NCI-H2029 treated with DMSO at 0.1 percent for 48 hours (cell line): ENCODE results near the gene WWC2.
"Not testable (repeated sequence)": the region's sequence is repeated elsewhere in the genome, so short reads cannot be mapped to it uniquely, and the experiment has no call there.

ENCODE experiments used
- DNase-seq: peaks from one replicate; lab custom pipeline; 2025; lab: John Stamatoyannopoulos, UW

WWC2 gene

DNA sequence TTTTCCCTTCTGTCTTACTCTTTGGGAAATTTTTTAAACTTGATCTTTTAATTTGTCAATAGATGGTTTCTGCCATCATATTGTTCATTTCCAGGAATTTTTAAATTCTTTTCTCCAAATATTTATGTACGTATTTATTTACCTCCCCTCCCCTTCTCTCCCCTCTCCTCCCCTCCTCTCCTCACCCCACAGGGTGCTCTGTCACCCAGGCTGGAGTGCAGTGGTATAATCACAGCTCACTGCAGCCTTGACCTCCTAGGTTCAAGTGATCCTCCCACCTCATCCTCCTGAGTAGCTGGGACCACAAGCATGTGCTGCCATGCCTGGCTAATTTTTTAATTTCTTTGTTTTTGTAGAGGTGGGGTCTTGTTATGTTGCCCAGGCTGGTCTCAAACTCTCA, 73.8 kb downstream of the WWC2 start:
- DNase-seq, result no peak

GRCh38 chr4:183173580-183174526, 74.8 kb downstream of the WWC2 start:
- no peak for DNase-seq

- DNase-seq, result no peak
These were observed 76.7 kb downstream of the WWC2 start for GRCh38 chr4:183175631-183176232.

GRCh38 chr4:183177001-183177400, 77.9 kb downstream of the WWC2 start:
- no peak for DNase-seq

DNA sequence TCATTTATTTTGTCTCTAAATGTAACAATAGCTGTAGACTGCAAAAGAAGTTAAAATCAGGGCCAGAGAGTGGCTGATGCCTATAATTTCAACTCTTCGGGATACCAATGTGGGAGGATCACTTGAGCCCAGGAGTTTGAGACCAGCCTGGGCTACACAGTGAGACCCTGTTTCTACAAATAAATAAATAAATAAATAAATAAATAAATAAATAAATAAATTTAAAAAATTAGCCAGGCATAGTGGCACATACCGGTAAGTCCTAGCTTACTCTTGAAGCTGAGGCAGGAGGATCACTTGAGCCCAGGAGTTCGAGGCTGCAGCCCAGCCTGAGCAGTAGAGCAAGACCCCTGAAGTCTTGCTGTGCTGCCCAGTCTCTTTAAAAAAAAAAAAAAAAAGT, 79.1 kb downstream of the WWC2 start:
- no peak for DNase-seq

GRCh38 chr4:183180096-183180495, 81.0 kb downstream of the WWC2 start:
- no peak for DNase-seq

DNA sequence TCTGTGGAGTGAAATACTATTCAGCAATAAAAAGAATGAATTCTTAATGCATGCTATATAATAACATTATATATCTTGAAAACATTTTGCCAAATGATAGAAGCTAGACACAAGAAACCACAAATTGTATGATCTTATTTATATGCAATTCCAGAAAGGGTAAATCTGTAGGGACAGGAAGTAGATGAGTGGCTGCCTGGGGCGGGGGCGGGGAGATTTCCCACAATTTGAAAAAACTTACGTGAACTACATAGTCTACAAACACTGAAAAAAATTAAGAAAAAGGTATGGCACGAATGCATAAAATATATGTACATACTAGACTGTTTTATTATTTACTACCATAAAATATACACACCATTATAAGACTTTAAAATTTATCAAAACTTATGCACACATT, 81.6 kb downstream of the WWC2 start:
- DNase-seq, result no peak

GRCh38 chr4:183181081-183181480, 82.0 kb downstream of the WWC2 start:
- no peak for DNase-seq

DNA sequence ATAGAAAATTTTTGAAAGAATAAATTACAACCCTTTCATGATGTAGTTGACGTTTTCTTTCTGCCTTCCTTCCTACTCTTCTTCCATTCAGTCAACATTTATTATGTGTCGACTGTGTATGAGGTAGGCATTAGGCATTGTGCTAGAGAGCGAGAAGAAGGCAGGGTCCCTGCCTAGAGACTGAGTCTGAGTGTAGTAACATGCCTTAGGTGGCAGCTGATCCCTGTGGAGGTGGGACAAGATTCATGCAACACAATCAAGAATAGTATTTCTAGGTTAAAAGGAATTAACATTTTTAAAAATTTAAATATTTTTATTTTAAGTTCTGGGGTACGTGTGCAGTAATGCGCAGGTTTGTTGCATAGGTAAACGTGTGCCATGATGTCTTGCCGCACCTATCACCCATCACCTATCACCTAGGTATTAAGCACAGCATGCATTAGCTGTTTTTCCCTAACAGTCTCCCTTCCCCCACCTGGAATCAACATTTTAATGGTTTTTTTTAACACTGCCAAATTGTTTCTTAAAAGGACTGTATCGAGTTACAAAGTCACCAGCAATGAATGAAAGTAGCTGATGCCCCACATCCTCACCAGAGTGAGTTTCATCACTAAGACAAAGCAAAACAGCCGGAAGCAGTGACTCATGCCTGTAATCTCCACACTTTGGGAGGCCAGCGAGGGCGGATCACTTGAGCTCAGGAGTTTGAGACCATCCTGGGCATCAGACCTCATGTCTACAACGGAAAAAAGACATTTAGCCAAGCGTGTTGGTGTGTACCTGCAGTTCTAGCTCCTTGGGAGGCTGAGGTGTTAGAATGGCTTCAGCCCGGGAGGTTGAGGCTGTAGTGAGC, 84.0 kb downstream of the WWC2 start:
- peak; percentile 5 for DNase-seq

GRCh38 chr4:183183906-183184535, 85.0 kb downstream of the WWC2 start:
- DNase-seq, result no peak

DNA sequence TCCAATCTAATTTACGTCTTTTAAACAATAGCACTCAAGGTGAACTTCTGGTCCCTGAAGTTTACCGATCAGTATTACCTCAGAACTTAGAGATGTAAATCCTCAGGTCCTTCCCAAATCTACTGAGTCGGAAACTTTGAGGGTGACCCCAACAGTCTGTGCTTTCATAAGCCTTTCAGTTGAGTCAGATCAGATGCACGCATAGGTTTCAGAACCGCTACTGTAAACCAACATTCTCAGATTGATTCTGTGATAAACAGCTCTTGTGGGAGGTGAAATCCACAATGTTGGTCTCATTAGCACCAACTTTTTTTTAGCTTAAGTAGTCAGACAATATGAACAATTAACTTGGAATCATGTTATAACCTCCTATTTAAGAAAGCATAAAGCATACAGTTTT, 86.0 kb downstream of the WWC2 start:
- no peak for DNase-seq

DNA sequence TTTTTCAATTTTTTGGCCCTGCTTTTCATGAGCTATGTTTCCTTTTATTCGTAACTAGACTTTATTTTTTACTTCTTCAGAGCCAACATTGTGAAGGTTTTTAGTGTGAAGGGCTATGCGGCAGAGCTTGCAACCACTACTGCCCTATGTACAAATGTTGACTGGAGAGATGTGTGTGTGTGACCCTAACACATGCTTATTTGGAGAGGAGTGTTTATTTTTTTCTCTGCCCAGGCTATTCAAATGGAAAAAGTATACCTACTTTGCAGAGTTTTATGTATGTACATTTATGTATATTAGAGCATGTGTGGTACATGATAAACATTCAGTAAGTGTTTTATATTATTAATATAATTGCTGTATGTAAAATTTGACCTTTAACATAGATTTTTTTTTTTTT, 86.5 kb downstream of the WWC2 start:
- no peak for DNase-seq

DNA sequence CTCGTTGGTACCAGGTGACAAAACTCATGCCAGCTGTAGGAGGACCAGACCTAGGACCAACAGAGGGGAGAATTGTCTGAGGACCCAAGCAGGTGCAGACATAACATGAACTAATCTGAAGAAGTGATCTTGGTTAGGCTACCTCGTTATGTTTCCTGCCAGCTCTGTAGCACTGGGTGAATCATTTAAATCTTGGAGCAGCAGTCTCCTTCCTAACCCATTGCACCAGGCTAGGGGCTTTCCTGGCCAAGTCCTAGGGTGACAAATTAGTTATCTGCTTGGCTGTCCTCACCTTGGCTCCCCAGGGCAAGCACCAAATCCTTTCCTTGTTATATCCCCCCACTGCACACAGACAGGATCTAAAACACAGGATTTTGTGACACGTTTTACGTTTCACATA, 87.8 kb downstream of the WWC2 start:
- no peak for DNase-seq

DNA sequence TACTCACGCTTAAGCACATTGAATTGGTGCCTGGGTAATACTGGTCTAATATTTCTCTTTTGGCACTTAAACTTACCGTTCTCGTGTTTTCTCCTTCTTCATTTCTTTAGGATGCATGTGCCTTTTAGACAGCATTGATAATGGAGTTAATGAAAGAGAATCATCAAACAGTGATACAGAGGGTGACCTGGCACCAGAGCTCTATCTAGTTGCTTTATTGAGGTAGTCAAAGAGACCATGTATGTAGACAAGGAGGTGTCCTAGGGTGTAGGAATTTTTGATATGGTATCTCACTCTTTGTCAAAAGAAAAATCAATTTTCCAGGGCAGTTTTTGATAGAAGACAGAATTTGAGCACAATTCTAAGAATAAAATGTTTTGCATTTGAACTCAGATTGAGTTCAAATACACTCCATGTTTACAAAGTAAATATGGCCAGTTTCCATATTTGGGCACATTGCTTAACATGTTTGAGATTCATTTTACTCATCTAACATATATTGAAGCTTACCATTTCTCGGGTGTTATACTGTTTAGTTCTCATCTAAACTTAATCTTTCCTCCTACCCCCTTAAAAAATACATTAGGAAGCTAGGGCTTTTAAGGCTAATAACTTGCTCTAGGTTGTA, 92.0 kb downstream of the WWC2 start:
- DNase-seq, result no peak

DNA sequence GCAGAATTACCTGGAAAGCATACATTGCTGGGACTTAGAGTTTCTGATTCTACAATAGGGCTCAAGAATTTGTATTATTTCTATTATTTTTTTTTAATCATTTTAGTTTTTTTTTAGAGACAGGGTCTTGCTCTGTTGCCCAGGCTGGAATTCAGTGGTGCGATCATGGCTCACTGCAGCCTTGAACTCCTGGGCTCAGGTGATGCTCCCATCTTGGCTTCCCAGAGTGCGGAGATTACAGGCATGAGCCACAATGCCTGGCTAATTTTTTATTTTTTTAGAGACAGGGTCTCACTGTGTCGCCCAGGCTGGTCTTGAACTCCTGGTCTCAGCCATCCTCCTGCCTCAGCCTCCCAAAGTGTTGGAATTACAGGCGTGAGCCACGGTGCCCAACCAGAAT, 92.6 kb downstream of the WWC2 start:
- no peak for DNase-seq

GRCh38 chr4:183192571-183192970, 93.5 kb downstream of the WWC2 start:
- no peak for DNase-seq

DNA sequence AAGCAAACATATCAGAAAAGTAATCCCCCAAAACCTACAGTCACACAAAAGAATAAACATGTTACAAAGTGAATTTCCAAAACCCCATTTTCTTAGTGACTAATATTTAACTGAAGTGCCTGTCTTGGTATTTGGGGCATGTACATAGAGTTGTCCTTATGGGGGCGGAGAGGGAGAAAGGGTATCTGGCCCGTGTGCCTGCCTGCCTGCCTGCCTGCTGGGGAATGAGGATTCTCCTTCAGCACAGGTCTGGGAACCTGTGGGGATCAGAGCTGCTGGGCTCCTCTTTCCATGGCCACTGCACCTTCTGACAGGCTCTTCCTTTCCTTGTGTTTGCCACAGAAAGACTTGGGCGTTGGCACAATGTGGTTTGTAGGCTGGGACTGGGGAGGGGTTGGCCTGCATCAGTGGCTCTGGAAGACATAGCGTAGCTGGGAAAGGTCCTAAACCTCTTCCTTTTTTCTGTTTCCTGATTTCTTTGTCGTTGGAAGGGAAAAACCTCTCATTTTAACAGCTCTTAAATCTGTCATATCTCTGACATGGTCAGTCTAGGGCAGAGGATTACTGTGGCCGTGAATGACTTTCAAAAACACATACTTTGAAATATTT, 94.8 kb downstream of the WWC2 start:
- DNase-seq, result not testable (repeated sequence)

GRCh38 chr4:183195534-183195933, 96.5 kb downstream of the WWC2 start:
- DNase-seq, result no peak

DNA sequence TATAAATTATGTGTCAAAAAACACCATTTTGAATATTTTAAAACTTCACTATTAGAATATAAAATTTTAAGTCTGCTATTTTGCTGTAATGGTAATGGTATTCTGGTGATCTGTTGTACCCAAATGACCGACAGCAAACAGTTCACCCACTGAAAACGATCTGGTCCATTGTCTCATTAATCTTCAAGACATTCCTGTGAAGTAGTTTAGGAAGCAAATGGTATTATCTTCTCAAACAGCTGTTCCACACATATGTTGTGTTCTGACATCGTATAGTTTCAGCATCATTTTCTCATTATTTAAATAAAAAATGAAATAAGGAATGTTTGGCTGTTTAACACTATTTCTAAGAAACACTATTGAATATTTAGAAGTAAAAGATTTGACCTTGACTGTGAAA, 98.1 kb downstream of the WWC2 start:
- no peak for DNase-seq

- peak; percentile 18 for DNase-seq
These were observed 101.4 kb downstream of the WWC2 start for GRCh38 chr4:183200453-183200852.

- no peak for DNase-seq
These were observed 102.3 kb downstream of the WWC2 start for GRCh38 chr4:183201331-183201730.
